NB4 (cell line): ENCODE measurements around the gene STK32C.

Experiments used
- POLR2A ChIP-seq: IDR thresholded peaks from 2 replicates; pipeline ENCODE4 v1.6.1; 2011; ENCODE audit warnings: mild to moderate bottlenecking; ENCODE audit not compliant: insufficient read length; ENCODE audit errors: extremely low read depth
- TF ChIP-seq, protein P1 (sequence below): IDR thresholded peaks from one replicate; pipeline ENCODE4 v1.5.1; 2012; ENCODE audit warnings: low read depth, low read length

DNA sequence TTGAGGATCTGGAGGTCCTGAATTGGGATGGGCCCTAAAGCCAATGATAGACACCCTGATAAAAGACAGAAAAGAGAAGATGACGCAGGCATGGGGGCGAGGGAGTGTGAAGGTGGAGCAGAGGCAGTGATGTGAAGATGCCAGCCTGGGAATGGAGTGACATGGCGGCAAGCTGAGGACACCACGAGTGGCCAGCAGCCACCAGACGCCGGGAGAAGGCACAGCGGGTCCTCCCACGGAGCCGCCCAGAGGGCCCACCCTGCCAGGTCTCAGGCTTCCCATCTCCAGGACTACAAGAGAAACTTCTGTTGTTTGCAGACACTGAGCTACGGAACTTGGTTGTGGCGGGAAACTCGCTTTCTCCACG lies 76.1 kb downstream of the STK32C start:
- TF ChIP-seq POLR2A, result no peak
- TF ChIP-seq, protein P1, sequence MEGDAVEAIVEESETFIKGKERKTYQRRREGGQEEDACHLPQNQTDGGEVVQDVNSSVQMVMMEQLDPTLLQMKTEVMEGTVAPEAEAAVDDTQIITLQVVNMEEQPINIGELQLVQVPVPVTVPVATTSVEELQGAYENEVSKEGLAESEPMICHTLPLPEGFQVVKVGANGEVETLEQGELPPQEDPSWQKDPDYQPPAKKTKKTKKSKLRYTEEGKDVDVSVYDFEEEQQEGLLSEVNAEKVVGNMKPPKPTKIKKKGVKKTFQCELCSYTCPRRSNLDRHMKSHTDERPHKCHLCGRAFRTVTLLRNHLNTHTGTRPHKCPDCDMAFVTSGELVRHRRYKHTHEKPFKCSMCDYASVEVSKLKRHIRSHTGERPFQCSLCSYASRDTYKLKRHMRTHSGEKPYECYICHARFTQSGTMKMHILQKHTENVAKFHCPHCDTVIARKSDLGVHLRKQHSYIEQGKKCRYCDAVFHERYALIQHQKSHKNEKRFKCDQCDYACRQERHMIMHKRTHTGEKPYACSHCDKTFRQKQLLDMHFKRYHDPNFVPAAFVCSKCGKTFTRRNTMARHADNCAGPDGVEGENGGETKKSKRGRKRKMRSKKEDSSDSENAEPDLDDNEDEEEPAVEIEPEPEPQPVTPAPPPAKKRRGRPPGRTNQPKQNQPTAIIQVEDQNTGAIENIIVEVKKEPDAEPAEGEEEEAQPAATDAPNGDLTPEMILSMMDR, result no peak
